HepG2 (cell line): Measurements from ENCODE around the gene ETS2. TPM values are rescaled to one million over a fixed set of nuclear protein-coding genes. Genes with fewer than 3 reads are reported as not detected.

Experiments
- ATAC-seq: fragments of 200-7000 bp; cut with Tn5 transposase; 3 replicates; pipeline ENCODE4 v1.9.1; 2020; ENCODE audit warnings: mild to moderate bottlenecking, moderate library complexity
- BruUV-seq: library from RNA; stranded (reverse); fragments of 400-500 nt; replicated peaks from 2 replicates; lab custom pipeline; 2021; lab: Mats Ljungman, UMichigan
- CTCF ChIA-PET: fragments of 300-600 bp; formaldehyde crosslinking; extraction: SDS; loops from one replicate; lab custom pipeline; 2021; ENCODE audit warnings: low total read pairs, inconsistent platforms, low intra/inter-chr PET ratio; lab: Yijun Ruan, JAX
- POLR2A ChIA-PET: fragments of 350-600 bp; sonication (Branson Sonifier 250); formaldehyde crosslinking; loops from one replicate; lab custom pipeline; 2020; ENCODE audit warnings: antibody characterized with exemption, inconsistent platforms; lab: Yijun Ruan, JAX
- DNase-seq: peaks from one replicate; pipeline ENCODE4 v3.0.0-alpha.2; 2015; ENCODE audit warnings: low spot score
- FAIRE-seq: peaks from 3 replicates; lab custom pipeline; 2011; peaks lifted over from hg19 to GRCh38; lab: Jason Lieb, UNC
- H2AFZ ChIP-seq: one replicate; pipeline ENCODE4 v1.6.1; 2011; ENCODE audit warnings: low read length, inconsistent platforms
- H3K27ac ChIP-seq: fragments of 300-600 bp; 3 replicates; pipeline ENCODE4 v1.8.0; 2011; ENCODE audit warnings: mixed run types, mild to moderate bottlenecking, mixed read lengths, low read length, inconsistent platforms; ENCODE audit not compliant: insufficient read depth; ENCODE audit errors: extremely low read length
- H3K27me3 ChIP-seq, 2 experiments: fragments of 200-600 bp in 1 of 2; 2 replicates in 1 of 2; 3 replicates in 1 of 2; pipeline versions ENCODE4 v1.6.0 to v1.8.0; 2011; ENCODE audit warnings: low read length in 2 of 2, mild to moderate bottlenecking in 2 of 2, moderate library complexity in 2 of 2, inconsistent platforms in 1 of 2; ENCODE audit not compliant: insufficient read depth in 2 of 2, control insufficient read depth in 1 of 2
- H3K36me3 ChIP-seq, 2 experiments: fragments of 200-600 bp in 1 of 2; replicated peaks in 1 of 2; 2 replicates in 1 of 2; 3 replicates in 1 of 2; pipeline versions ENCODE4 v1.5.1 to v1.8.0; 2011; ENCODE audit warnings: low read length in 2 of 2, inconsistent platforms in 1 of 2; ENCODE audit not compliant: insufficient read depth in 2 of 2, control insufficient read depth in 1 of 2
- H3K4me1 ChIP-seq: 2 replicates; pipeline ENCODE4 v1.5.1; 2012; ENCODE audit warnings: low read length, inconsistent platforms; ENCODE audit not compliant: insufficient read depth
- H3K4me2 ChIP-seq: 2 replicates; pipeline ENCODE4 v1.6.0; 2011; ENCODE audit warnings: low read depth, low read length, inconsistent platforms
- H3K4me3 ChIP-seq, 3 experiments: fragments of 200-600 bp in 1 of 3; sonication (generic), shearing (Covaris generic) in 1 of 3; replicated peaks in 1 of 3; 2 replicates each; pipeline ENCODE4 v1.5.1; 2011 to 2016; ENCODE audit warnings: low read length in 3 of 3, inconsistent platforms in 2 of 3, low read depth in 2 of 3, mild to moderate bottlenecking in 2 of 3, control low read depth in 1 of 3, mixed read lengths in 1 of 3; ENCODE audit not compliant: insufficient read depth in 1 of 3
- H3K79me2 ChIP-seq: one replicate; pipeline ENCODE4 v1.6.1; 2011; ENCODE audit warnings: low read length, inconsistent platforms; ENCODE audit not compliant: insufficient read depth
- H3K9ac ChIP-seq: 2 replicates; pipeline ENCODE4 v1.6.0; 2011; ENCODE audit warnings: mild to moderate bottlenecking, low read depth, low read length, inconsistent platforms; ENCODE audit not compliant: insufficient read depth
- H3K9me3 ChIP-seq: 2 replicates; pipeline ENCODE4 v1.5.1; 2012; ENCODE audit warnings: mild to moderate bottlenecking, low read length
- H4K20me1 ChIP-seq: 2 replicates; pipeline ENCODE4 v1.6.0; 2011; ENCODE audit warnings: inconsistent platforms, mild to moderate bottlenecking, low read length, moderate library complexity; ENCODE audit not compliant: insufficient read depth
- FLYWCH1 ChIP-seq: sonication (generic); formaldehyde crosslinking; IDR thresholded peaks from 2 replicates; pipeline ENCODE4 v1.8.1; 2023; ENCODE audit warnings: mild to moderate bottlenecking, missing genetic modification reagents
- SMYD3 ChIP-seq: sonication (generic); formaldehyde crosslinking; IDR thresholded peaks from 2 replicates; pipeline ENCODE4 v1.8.1; 2023; ENCODE audit warnings: mild to moderate bottlenecking, missing genetic modification reagents
- TAF1 ChIP-seq: sonication (generic); formaldehyde crosslinking; IDR thresholded peaks from 2 replicates; pipeline ENCODE4 v1.4.0; 2020; ENCODE audit warnings: missing genetic modification reagents
- ZBTB46 ChIP-seq: sonication (generic); formaldehyde crosslinking; IDR thresholded peaks from 2 replicates; pipeline ENCODE4 v1.4.0; 2020; ENCODE audit warnings: mild to moderate bottlenecking, missing genetic modification reagents, borderline replicate concordance
- ZNF224 ChIP-seq: sonication (generic); formaldehyde crosslinking; IDR thresholded peaks from 2 replicates; pipeline ENCODE4 v1.5.0; 2020; ENCODE audit warnings: mild to moderate bottlenecking, missing genetic modification reagents
- ZNF446 ChIP-seq: sonication (generic); formaldehyde crosslinking; IDR thresholded peaks from 2 replicates; pipeline ENCODE4 v1.5.0; 2020; ENCODE audit warnings: mild to moderate bottlenecking, missing genetic modification reagents
- ZNF501 ChIP-seq: sonication (generic); formaldehyde crosslinking; IDR thresholded peaks from 2 replicates; pipeline ENCODE4 v1.5.1; 2020; ENCODE audit warnings: mild to moderate bottlenecking, moderate library complexity, missing genetic modification reagents
- ZNF574 ChIP-seq: sonication (generic); formaldehyde crosslinking; IDR thresholded peaks from 2 replicates; pipeline ENCODE4 v1.4.0; 2020; ENCODE audit warnings: missing genetic modification reagents
- WGBS: methylation state at CpG from one replicate; pipeline ENCODE4 v1.1.6; 2017; ENCODE audit warnings: low lambda C conversion rate; 5-methylcytosine and 5-hydroxymethylcytosine counted together
- in situ Hi-C: cut with HindIII; loops from 2 replicates; pipeline ENCODE4 v1.10.0; 2017; ENCODE audit warnings: low pct_unique_long_range_greater_than_20kb; ENCODE audit not compliant: extremely low pct_ligation_motif_present
- intact Hi-C: fragments of 100-400 bp; cut with micrococcal nuclease; formaldehyde crosslinking; loops from one replicate; pipeline ENCODE4 v1.10.0; 2022; ENCODE audit not compliant: unreplicated experiment
- polyA plus RNA-seq, 8 experiments: library from polyadenylated mRNA; depleted of rRNA in 3 of 8; stranded (reverse) in 7 of 8; unstranded in 1 of 8; fragments of >200 nt; fragmentation: Illumina TruSeq in 4 of 8; extraction: Trizol in 4 of 8; gene quantifications; 2 replicates each; pipeline versions ENCODE4 v1.2.1 to v1.2.3, GENCODE V29; 2011 to 2016; ENCODE audit warnings: low read depth in 4 of 8, missing spikeins in 1 of 8, mixed read lengths in 1 of 8; ENCODE audit not compliant: insufficient read depth in 1 of 8
- total RNA-seq, 5 experiments: library from RNA; depleted of rRNA; stranded (reverse); fragments of >200 nt; fragmentation: Illumina TruSeq; extraction: Trizol; gene quantifications; 2 replicates each; pipeline ENCODE4 v1.2.3, GENCODE V29; 2016; ENCODE audit warnings: low read depth in 1 of 5
- TF ChIP-seq, protein P1 (sequence below): sonication (generic); formaldehyde crosslinking; IDR thresholded peaks from 2 replicates; pipeline ENCODE4 v1.4.0; 2020; ENCODE audit warnings: missing genetic modification reagents

ETS2 gene
- total and polyA plus RNA-seq, 2 of the 13 experiments (the other 11 are each of a cell fraction or from before 2014, with no cell fraction given), result 24.6 to 64.4 TPM

- TF ChIP-seq ZNF501, result no peak
- TF ChIP-seq, protein P1, sequence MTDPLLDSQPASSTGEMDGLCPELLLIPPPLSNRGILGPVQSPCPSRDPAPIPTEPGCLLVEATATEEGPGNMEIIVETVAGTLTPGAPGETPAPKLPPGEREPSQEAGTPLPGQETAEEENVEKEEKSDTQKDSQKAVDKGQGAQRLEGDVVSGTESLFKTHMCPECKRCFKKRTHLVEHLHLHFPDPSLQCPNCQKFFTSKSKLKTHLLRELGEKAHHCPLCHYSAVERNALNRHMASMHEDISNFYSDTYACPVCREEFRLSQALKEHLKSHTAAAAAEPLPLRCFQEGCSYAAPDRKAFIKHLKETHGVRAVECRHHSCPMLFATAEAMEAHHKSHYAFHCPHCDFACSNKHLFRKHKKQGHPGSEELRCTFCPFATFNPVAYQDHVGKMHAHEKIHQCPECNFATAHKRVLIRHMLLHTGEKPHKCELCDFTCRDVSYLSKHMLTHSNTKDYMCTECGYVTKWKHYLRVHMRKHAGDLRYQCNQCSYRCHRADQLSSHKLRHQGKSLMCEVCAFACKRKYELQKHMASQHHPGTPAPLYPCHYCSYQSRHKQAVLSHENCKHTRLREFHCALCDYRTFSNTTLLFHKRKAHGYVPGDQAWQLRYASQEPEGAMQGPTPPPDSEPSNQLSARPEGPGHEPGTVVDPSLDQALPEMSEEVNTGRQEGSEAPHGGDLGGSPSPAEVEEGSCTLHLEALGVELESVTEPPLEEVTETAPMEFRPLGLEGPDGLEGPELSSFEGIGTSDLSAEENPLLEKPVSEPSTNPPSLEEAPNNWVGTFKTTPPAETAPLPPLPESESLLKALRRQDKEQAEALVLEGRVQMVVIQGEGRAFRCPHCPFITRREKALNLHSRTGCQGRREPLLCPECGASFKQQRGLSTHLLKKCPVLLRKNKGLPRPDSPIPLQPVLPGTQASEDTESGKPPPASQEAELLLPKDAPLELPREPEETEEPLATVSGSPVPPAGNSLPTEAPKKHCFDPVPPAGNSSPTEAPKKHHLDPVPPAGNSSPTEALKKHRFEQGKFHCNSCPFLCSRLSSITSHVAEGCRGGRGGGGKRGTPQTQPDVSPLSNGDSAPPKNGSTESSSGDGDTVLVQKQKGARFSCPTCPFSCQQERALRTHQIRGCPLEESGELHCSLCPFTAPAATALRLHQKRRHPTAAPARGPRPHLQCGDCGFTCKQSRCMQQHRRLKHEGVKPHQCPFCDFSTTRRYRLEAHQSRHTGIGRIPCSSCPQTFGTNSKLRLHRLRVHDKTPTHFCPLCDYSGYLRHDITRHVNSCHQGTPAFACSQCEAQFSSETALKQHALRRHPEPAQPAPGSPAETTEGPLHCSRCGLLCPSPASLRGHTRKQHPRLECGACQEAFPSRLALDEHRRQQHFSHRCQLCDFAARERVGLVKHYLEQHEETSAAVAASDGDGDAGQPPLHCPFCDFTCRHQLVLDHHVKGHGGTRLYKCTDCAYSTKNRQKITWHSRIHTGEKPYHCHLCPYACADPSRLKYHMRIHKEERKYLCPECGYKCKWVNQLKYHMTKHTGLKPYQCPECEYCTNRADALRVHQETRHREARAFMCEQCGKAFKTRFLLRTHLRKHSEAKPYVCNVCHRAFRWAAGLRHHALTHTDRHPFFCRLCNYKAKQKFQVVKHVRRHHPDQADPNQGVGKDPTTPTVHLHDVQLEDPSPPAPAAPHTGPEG (CRISPR knock-in tag), result no peak
- no peak for TF ChIP-seq SMYD3 (CRISPR knock-in tag)
- TF ChIP-seq ZNF224 (CRISPR knock-in tag), result no peak
These were observed 44.2 kb upstream of the ETS2 start (continued) for GRCh38 chr21:38761531-38761930.

DNA sequence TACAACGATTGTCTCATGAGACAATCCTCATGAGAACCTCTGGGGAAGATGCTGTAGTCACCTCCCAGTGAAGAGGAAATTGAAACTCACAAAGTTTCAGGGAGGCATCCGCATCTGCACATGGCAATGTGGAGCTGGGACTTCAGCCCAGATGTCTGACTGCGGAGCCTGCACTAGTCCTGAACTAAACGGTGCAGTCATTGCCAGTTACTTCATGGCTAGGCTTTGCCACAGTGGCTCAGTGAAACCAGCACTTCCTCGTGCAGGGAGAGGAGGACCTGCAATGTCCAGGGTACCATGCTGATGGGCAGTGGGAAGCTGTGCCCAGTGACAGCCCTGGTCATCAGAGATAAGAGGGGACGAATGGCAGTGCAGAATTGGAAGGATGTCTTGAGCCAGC lies 40.7 kb upstream of the ETS2 start:
- Histone ChIP-seq H3K36me3 (no peaks in the 10 kb centered on the region), H3K4me3 (no peak overlapping the region), H3K27ac (no peak overlapping the region), H3K79me2 (no peaks in the 10 kb centered on the region), H3K4me2 (no peak overlapping the region), H3K9me3 (no peaks in the 10 kb centered on the region), H2AFZ (no peak overlapping the region), H3K27me3 (peaks cover 1 to 29% of the 10 kb centered on the region in 2 experiments; a peak in 4 of 5 replicates), H3K9ac (no peak overlapping the region), H4K20me1 (no peaks in the 10 kb centered on the region), H3K4me1 (peaks cover 24% of the 10 kb centered on the region)
- DNase-seq, result no peak
- in situ Hi-C loops, result no loop called here
- no peak for ATAC-seq
- POLR2A ChIA-PET, result no interaction called here
- no peak for FAIRE-seq
- intact Hi-C loops, result no loop called here
- CTCF ChIA-PET, result no interaction called here
- WGBS, result 59% methylated on average over 3 of the region's 6 CpGs
- no TSS peak for BruUV-seq
- no peak for TF ChIP-seq FLYWCH1 (CRISPR knock-in tag)
- TF ChIP-seq TAF1 (CRISPR knock-in tag), result no peak
- no peak for TF ChIP-seq ZNF574 (CRISPR knock-in tag)
- TF ChIP-seq ZNF446 (CRISPR knock-in tag), result no peak
- no peak for TF ChIP-seq ZBTB46
